Measurements from ENCODE around the gene DNAJC15. TPM values are rescaled to one million over a fixed set of nuclear protein-coding genes. Genes with fewer than 3 reads are reported as not detected.

The DNAJC15 gene
- total RNA-seq, 2 donors from 2014 or later = 29.7 to 46.9 TPM

DNA sequence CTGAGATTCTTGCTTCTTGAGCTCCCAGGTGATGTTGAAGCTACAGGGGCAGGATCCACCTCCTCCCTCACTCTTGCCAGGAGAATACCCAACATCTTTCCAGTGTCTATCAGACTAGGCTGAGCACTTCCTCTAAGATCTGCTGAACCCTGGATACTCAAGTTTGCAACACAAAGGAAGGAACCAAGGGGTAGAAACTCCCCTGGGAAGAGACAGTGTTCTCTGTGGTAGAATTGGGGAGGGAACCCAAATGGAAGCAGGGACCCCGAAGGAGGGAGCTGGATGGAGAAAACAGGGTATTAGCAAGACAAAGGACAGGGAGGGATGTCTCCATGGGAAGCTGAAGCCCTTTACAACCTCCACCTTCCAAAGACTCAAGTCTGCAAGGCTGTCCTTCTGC, 117.6 kb downstream of the DNAJC15 start:
- Histone ChIP-seq H3K4me1 (ENCODE audit: control insufficient read depth, insufficient read depth, low read length) (peaks cover 12% of the 10 kb centered on the region), H3K4me3 (ENCODE audit: low read length) (no peak overlapping the region), H3K27ac (ENCODE audit: low read depth, low read length) (no peak overlapping the region), H3K9me3 (ENCODE audit: control insufficient read depth, low read length) (no peaks in the 10 kb centered on the region), H3K9ac (ENCODE audit: extremely low read depth, low read length, poor library complexity, severe bottlenecking) (no peak overlapping the region), H3K27me3 (ENCODE audit: control insufficient read depth, insufficient read depth, low read length, poor library complexity, severe bottlenecking) (peaks cover 13% of the 10 kb centered on the region), H3K36me3 (ENCODE audit: control insufficient read depth, insufficient read depth, low read length) (no peaks in the 10 kb centered on the region)
- TF ChIP-seq, protein P1, sequence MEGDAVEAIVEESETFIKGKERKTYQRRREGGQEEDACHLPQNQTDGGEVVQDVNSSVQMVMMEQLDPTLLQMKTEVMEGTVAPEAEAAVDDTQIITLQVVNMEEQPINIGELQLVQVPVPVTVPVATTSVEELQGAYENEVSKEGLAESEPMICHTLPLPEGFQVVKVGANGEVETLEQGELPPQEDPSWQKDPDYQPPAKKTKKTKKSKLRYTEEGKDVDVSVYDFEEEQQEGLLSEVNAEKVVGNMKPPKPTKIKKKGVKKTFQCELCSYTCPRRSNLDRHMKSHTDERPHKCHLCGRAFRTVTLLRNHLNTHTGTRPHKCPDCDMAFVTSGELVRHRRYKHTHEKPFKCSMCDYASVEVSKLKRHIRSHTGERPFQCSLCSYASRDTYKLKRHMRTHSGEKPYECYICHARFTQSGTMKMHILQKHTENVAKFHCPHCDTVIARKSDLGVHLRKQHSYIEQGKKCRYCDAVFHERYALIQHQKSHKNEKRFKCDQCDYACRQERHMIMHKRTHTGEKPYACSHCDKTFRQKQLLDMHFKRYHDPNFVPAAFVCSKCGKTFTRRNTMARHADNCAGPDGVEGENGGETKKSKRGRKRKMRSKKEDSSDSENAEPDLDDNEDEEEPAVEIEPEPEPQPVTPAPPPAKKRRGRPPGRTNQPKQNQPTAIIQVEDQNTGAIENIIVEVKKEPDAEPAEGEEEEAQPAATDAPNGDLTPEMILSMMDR (conservative IDR thresholded peaks at IDR 0.05) = no peak
- no peaks in the 10 kb centered on the region for H3K36me3 Mint-ChIP-seq (ENCODE audit: low read depth)
- H3K4me3 Mint-ChIP-seq = no peak overlapping the region
- H3K27ac Mint-ChIP-seq = no peak overlapping the region
- 25 to 33% methylated on average over 1 of the region's 1 CpG for WGBS, 2 experiments (ENCODE audit: insufficient coverage in 1 of 2, insufficient read length in 1 of 2)
- no peaks in the 10 kb centered on the region for H3K9me3 Mint-ChIP-seq
- peak; percentile 70 for DNase-seq
- H3K4me1 Mint-ChIP-seq = peaks cover 21% of the 10 kb centered on the region
- peaks cover 7% of the 10 kb centered on the region for H3K27me3 Mint-ChIP-seq (ENCODE audit: insufficient read depth)

DNA sequence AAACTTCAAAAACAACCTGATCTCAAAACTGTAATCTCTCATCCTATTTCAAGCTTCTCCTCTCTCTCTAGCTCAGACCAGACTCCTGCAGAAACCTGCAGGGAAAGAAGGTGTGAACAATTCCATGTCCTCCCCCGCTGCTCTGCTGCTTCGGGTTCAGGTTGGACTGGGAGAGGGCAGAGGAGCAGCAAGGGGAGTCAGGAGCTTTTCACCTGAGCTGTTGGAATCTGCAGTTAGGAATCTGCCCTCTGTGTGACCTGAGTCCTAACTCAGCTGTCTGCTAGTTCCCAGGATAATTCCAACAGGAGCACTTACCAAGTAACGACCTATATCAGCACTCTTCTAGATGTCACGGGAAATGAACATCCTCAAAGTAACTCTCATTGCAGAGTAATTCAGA, 118.3 kb downstream of the DNAJC15 start:
- Histone ChIP-seq H3K36me3 (ENCODE audit: control insufficient read depth, insufficient read depth, low read length) (no peaks in the 10 kb centered on the region), H3K9me3 (ENCODE audit: control insufficient read depth, low read length) (no peaks in the 10 kb centered on the region), H3K27ac (ENCODE audit: low read depth, low read length) (no peak overlapping the region), H3K9ac (ENCODE audit: extremely low read depth, low read length, poor library complexity, severe bottlenecking) (no peak overlapping the region), H3K4me1 (ENCODE audit: control insufficient read depth, insufficient read depth, low read length) (peaks cover 13% of the 10 kb centered on the region), H3K27me3 (ENCODE audit: control insufficient read depth, insufficient read depth, low read length, poor library complexity, severe bottlenecking) (peaks cover 13% of the 10 kb centered on the region), H3K4me3 (ENCODE audit: low read length) (no peak overlapping the region)
- H3K27ac Mint-ChIP-seq = no peak overlapping the region
- DNase-seq = peak; percentile 86
- H3K4me1 Mint-ChIP-seq = peaks cover 26% of the 10 kb centered on the region
- no peaks in the 10 kb centered on the region for H3K9me3 Mint-ChIP-seq
- H3K36me3 Mint-ChIP-seq (ENCODE audit: low read depth) = no peaks in the 10 kb centered on the region
- H3K4me3 Mint-ChIP-seq = no peak overlapping the region
- TF ChIP-seq, protein P1 (conservative IDR thresholded peaks at IDR 0.05) = no peak
- peaks cover 7% of the 10 kb centered on the region for H3K27me3 Mint-ChIP-seq (ENCODE audit: insufficient read depth)
- WGBS, 2 experiments (ENCODE audit: insufficient coverage in 1 of 2, insufficient read length in 1 of 2) = 54 to 63% methylated on average over 4 of the region's 4 CpGs

DNA sequence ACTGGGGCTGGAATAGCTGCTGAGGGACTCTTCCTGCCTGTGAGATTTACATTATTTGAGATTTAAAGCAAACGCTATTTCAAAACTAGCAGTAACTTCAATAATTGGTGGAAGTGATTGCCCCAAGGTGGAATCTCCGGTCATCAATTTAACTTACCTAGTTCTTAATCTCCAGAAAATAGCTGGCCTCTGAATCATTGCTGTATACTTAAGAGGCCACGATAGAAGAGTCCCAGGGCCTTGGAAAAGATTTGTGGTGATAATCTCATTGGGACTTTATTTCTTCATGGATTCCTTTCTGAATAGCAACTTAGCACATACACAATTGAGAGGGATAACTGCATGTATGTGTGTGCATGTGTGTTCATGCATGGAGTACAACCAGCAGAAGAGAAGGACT, 120.2 kb downstream of the DNAJC15 start:
- H3K27ac ChIP-seq (ENCODE audit: low read depth, low read length) = no peak overlapping the region
- H3K36me3 ChIP-seq (ENCODE audit: control insufficient read depth, insufficient read depth, low read length) = no peaks in the 10 kb centered on the region
- WGBS, 2 experiments (ENCODE audit: insufficient coverage in 1 of 2, insufficient read length in 1 of 2) = 64 to 65% methylated on average over 3 of the region's 3 CpGs
- Mint-ChIP-seq H3K36me3 (ENCODE audit: low read depth) (no peaks in the 10 kb centered on the region), H3K9me3 (no peaks in the 10 kb centered on the region), H3K27me3 (ENCODE audit: insufficient read depth) (peaks cover 7% of the 10 kb centered on the region), H3K4me1 (peaks cover 26% of the 10 kb centered on the region), H3K4me3 (no peak overlapping the region), H3K27ac (no peak overlapping the region)
- no peak overlapping the region for H3K9ac ChIP-seq (ENCODE audit: extremely low read depth, low read length, poor library complexity, severe bottlenecking)
- no peak for DNase-seq
- H3K27me3 ChIP-seq (ENCODE audit: control insufficient read depth, insufficient read depth, low read length, poor library complexity, severe bottlenecking) = peaks cover 13% of the 10 kb centered on the region
- H3K9me3 ChIP-seq (ENCODE audit: control insufficient read depth, low read length) = no peaks in the 10 kb centered on the region
- H3K4me1 ChIP-seq (ENCODE audit: control insufficient read depth, insufficient read depth, low read length) = peaks cover 13% of the 10 kb centered on the region
- TF ChIP-seq, protein P1 (conservative IDR thresholded peaks at IDR 0.05) = no peak
- H3K4me3 ChIP-seq (ENCODE audit: low read length) = no peak overlapping the region

All from endodermal cell (in vitro differentiated cells).